ENCODE measurements around the gene SLC36A2.
A peak's percentile ranks its signal among the peaks of the same experiment; 100 is the strongest.
"Not testable (repeated sequence)": the region's sequence is repeated elsewhere in the genome, so short reads cannot be mapped to it uniquely, and the experiment has no call there.

SLC36A2 gene

DNA sequence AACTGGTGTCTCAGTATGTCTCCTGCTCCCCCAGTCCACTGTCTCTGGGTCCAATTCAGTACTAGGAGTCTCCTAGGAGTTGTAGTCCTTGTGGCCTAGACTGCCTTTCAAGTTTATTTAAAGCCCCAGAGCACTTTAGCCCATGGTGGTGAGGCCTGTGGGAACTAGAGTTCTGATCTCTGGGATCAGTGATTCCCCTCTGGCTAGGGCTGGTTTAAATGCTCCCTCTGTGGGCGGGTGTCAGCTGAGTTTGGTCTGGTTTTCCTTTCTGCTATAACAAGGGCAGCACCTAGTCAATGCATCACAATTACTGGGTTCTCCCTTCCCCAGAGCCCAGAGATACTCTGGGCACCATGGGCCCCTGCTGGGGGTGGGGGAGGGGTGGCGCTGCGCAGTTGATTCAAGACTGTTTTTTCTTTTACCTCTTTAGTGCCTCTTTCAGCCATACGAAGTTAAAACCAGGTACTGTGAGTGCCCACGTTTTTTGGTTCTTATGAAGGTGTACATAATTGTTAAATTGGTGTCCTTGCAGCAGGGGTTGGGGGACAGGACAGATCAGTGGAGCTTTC lies 34.5 kb downstream of the SLC36A2 start:
- TF ChIP-seq ZFX (IDR thresholded peaks at IDR 0.05) (no peak), CTCF (conservative IDR thresholded peaks at IDR 0.05) (no peak)
- H3K27ac ChIP-seq: no peak overlapping the region

GRCh38 chr5:151310932-151311331 lies 36.4 kb downstream of the SLC36A2 start:
- TF ChIP-seq CTCF (conservative IDR thresholded peaks at IDR 0.05) (no peak), ZFX (IDR thresholded peaks at IDR 0.05) (no peak)
- no peak overlapping the region for H3K27ac ChIP-seq

GRCh38 chr5:151309821-151310220 lies 37.5 kb downstream of the SLC36A2 start:
- not testable (repeated sequence) for H3K27ac ChIP-seq

DNA sequence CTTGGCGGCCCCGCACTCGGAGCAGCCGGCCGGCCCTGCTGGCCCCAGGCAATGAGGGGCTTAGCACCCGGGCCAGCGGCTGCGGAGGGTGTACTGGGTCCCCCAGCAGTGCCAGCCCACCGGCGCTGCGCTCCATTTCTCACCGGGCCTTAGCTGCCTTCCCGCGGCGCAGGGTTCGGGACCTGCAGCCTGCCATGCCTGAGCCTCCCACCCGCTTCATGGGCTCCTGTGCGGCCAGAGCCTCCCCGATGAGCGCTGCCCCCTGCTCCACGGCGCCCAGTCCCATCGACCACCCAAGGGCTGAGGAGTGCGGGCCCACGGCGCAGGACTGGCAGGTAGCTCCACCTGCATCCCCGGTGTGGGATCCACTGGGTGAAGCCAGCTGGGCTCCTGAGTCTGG lies 38.1 kb downstream of the SLC36A2 start:
- H3K27ac ChIP-seq: not testable (repeated sequence)

GRCh38 chr5:151303666-151304065 lies 43.7 kb downstream of the SLC36A2 start, which contains the start of gene SLC36A3:
TSS of gene SLC36A3 (minus strand) at chr5:151303766. CDS start at chr5:151303354, 412 bp downstream.
- no peak within 1 kb of the TSS for H3K27ac ChIP-seq
- TF ChIP-seq ZFX (IDR thresholded peaks at IDR 0.05) (no peak), CTCF (conservative IDR thresholded peaks at IDR 0.05) (no peak)

- TF ChIP-seq CTCF (conservative IDR thresholded peaks at IDR 0.05) (peak; percentile 44), ZFX (IDR thresholded peaks at IDR 0.05) (no peak)
- no peak overlapping the region for H3K27ac ChIP-seq
Measured at GRCh38 chr5:151298063-151298855, 49.1 kb downstream of the SLC36A2 start.

- no peak for TF ChIP-seq ZFX (IDR thresholded peaks at IDR 0.05)
- TF ChIP-seq CTCF (conservative IDR thresholded peaks at IDR 0.05): no peak
- H3K27ac ChIP-seq: no peak overlapping the region
Measured at GRCh38 chr5:151296974-151297373, 50.4 kb downstream of the SLC36A2 start.

- H3K27ac ChIP-seq: no peak overlapping the region
- TF ChIP-seq ZFX (IDR thresholded peaks at IDR 0.05) (no peak), CTCF (conservative IDR thresholded peaks at IDR 0.05) (no peak)
Measured at GRCh38 chr5:151296478-151296830, 50.9 kb downstream of the SLC36A2 start.

All from C4-2B (cell line).